HG03342 (cell line): ENCODE measurements around the gene SLC25A1.

Experiments
- ATAC-seq: cut with Tn5 transposase; IDR thresholded peaks from one replicate; pipeline ENCODE4 v1.9.1; 2021; ENCODE audit warnings: mild to moderate bottlenecking, moderate library complexity; ENCODE audit not compliant: unreplicated experiment

The SLC25A1 gene

DNA sequence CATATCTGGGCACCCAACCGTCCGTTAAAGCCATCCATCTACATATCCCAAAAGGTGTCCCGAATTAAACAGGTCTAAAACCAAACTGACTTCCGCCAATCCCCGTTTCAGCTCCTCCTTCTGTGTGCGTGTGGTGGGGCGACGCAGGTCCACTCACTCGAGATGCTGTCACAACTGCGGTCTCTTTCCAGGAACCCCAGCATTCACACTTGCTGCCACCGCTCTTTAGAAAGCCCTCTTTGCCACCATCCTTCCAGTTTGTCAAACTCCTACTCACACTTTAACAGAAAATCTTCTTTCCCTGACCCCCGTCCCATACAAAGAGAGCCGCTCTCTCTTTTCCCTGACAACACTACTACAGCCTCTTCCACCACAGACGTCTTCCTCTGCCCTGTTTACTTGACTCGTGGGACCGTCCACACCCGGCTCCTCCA, 34.6 kb downstream of the SLC25A1 start:
- ATAC-seq: no peak

DNA sequence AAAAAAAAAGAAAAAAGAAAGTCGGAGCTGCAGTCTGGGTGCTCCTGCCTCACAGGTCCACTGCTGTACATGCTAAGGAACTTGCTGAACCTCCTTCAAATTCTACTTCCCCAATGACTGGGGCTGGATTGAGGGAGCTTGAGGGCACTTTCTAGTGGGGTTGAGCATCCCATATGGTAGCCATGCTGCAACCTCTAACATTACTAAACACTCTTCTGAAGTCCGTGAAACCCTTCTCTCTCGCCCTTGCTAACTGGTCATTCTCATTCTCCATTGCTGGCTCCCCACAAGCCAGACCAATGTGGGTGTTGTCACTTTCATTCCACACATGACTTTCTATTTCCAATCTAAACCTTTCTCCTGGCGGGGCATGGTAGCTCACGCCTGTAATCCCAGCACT, 35.3 kb downstream of the SLC25A1 start:
- no peak for ATAC-seq

DNA sequence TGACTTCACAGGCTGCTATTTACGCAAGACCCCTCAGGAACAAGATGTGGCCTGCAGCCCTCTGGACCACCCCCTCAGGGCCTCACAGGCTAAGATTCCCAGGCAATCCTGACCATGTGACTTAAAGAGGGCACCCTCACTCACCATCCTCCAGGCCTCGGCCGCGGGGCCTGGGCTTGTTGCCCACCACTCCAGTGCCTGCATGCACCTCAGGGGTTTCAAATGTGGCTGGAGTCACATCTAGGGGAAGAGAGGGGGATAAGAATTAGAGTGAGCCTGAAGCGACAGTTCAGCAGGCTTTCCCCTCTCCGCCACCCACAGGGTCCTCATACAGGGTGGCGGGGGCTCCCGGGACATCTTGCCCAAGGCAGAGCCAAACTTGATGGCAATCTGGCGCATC, 36.1 kb downstream of the SLC25A1 start:
- ATAC-seq: no peak

DNA sequence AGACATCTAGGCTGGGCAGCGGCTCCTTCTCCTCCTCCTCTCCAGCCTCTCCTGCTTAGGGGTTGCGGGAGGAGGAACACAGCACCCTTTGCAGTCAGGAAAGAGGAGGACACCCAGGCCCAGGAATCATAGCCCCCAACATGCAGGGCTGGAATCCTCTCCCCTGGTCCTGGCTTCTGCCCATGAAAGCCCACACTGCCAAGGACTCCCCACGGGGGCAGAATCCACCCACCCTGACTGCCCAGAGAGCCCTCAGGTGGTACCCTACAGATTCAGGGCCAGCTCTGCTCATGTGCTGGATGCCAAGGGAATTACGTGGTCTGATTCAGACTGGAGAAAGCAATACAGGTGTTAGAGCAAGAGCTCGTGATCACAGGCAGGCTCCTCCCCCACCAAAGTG, 38.6 kb downstream of the SLC25A1 start:
- ATAC-seq: no peak

DNA sequence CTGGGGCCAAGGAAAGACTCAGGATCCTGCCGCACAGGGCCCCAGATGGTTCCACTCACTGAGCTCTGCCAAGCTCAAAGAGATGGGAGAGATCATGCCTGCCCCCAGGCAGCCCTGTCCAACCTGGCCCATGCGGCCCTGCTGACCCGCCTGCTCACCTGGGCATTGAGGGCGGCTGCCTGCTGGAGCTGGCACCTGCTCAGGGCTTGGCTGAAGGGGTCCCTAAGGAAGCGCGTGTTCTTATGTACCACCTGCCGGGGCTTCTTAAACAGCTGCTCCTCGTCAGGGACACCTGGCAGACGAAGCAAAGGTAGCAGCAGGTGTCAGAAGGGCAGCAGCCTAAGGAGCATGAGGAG, 39.6 kb downstream of the SLC25A1 start:
- no peak for ATAC-seq

DNA sequence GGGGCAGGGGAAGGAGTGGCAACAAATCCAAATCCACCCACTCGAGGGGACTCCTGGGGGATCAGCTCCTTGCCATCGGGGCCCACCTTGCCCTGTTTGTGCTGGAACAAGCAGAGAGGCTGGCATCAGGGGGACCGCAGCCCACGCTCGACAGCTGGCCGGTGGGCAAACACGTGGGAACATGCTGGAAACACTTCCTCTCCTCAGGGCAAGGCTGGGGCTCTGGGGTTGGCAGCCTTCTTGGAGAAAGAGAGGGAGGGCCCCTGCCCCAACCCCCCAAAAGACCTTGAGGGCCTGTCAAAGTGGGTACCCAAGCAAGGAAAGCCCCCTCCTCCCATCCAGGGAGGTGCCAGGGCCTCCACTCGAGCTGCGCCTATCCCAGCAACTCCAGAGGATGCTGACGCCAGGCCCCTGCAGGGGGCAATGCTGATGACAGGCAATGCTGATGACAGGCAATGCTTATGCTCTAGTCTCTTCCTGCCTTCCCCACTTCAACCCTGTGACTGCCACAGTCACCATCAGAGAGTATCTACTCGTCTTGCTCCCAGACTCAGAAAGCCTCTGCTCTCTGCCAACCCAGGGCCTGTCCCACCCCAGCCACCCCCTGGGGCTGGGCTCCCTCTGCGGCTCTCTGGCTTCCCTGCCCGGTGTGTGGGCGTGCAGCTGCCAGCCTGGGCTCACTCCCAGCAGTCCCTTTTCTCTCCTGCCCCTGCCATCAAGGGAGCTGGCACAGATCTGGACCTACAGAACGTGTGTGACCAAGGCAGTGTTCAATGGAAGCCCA, 40.1 kb downstream of the SLC25A1 start:
- no peak for ATAC-seq

DNA sequence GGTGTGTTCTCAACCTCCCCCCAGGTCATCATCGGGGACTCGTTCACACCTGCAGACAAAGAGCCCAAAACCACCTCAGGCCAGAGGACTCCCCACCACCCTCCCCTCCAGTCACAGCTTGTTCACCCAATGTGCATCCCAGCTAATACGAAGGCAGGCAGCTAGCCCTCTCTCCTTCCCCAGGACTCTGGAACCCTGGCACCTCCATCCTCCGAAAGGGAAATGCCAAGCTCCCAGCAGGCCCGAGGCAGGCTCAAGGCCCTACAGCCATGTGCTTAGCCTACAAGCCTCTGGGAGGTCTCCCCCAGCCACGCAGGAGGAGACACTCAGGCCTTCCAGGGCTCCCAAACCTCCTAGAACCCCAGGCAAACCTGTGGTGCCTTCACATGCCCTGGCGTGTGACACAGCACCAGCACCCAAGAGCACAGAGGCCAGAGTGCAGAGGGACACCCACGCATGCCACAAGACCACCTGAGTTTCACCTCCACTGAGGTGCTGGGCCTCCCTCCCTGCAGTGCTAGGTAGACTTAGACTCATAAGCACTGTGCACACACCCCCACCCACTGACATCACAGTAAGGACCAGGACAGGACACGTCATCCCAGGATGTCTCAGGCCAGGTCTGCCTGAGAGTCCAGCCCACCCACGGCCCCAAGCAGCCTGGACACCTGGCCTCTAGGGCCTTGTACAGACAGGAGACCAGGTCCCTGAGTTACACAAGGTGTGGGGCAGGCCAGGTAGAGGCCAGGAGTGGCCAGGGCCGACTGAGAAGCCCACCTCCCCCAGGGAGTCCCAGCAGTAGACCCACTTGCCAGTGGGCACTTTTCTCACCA, 40.9 kb downstream of the SLC25A1 start:
- ATAC-seq: no peak

DNA sequence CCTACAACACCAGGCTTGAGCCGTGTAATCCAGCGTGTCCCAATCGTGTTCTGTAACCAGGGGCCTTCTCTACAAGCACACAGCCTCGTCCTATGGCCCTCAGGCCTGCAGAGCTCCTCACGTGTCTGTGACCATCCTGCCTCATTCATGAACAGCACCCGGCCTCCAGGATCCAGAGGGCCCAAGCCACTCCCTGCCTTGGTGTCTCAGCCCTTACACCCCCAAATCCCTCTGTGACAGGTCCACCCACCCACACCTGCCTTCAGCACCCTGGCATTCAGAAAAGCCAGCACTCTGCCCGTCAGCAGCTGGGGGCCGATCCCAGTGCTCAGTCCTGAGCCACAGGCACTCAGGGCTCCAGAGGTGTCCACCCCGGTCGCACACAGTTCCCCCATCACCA, 41.6 kb downstream of the SLC25A1 start:
- no peak for ATAC-seq

DNA sequence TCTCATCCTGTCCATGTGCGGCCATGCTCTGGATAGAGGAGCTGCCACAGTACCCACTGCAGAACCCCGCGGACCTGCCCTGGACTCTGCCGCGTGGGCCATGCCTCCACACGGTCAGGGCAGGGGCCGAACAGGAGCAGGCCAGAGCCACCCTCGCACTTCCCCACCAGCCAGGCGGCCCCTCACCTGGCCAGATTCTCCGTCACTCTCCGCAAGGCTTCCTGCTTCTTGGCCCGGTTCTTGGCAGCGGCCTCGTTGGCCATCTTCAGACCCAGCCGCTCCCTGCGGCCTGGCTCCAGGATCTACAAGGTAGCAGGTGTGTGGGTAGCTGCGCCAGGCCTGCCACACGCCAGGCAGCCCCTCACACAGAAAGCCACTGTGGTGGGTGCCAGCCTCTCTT, 43.7 kb downstream of the SLC25A1 start:
- no peak for ATAC-seq

DNA sequence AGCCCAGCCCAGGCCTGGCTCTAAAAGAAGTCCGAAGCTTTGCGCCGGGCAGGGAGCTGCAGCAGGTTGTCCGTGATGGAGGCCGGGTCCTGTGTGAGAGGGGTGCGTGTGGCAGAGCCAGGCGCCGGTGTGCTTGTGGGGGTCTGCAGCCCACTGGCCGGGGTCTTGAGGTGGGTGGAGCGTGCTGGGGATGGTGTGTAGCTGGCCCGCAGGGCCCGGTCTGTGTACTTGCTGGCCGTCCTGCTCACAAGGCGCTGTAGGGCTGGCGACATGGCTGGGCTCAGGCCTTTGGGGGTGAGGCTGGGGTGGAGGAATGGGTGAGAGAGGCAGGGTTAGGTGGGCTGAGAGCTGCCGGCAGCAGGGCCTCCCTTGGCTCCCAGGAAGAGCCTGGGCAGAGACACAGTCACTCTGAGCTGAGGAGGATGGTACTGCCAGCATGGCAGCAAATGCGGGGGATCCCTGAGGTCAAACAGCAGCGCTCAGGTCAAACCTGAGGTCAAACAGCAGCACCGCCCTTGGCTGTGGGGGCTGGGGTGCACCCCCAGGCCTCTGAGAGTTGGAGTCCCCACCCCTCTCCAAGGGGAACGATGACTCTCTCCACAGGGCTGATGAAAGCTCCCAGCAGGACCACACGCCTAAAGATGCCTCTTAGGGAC, 44.2 kb downstream of the SLC25A1 start:
- no peak for ATAC-seq

DNA sequence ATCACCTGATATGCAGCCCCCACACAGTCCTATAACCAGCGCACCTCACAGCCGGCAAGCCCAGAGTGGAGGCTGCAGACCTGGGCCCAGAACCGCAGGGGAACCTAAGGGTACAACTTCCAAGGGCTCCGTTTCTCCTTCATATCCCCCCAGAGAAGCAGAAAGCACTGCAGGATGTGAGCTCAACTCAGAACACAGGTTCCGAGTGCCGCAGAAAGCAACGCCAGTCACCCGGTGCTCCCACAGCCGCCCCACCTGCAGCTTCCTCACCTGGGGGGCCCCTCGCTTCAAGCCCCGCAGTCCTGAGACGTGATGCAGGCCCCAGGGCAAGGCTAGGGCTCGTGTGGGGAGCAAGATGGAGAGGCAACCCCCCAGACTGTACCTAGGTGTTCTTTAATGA, 45.0 kb downstream of the SLC25A1 start:
- ATAC-seq: no peak

DNA sequence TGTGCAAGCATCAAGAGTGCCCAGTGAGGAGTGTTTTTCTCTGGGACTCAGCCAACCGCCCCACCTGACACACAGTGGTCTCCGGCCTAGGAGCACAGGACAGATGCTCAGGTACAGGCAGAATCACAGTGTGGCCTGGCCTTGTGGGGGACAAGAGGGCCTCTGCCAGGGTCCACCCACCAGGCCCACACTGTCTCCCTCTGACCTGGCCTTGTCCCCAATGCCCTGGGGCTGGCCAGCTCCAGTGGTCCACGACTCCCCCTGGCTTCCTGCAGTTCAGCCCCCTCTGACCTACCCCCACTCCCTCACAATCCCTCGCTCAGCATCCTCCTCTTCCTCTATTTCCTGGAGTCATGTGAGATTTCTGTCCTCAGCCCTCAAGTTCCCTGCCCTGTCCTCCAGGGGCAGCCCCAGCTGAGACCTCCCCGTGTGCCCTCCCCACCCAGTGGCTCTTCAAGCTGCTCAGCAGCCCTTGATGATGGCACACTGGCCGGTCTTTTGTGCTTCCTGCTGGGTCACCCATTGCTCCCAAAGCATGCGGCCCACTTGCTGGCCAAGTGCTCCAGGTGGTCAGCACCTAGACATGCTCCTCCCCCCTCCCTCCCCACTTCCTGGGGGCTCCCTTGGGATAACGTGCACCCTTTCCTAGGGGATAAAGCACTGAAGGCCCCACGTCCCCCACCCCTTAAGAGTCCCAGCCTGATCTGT, 45.7 kb downstream of the SLC25A1 start:
- ATAC-seq: no peak

DNA sequence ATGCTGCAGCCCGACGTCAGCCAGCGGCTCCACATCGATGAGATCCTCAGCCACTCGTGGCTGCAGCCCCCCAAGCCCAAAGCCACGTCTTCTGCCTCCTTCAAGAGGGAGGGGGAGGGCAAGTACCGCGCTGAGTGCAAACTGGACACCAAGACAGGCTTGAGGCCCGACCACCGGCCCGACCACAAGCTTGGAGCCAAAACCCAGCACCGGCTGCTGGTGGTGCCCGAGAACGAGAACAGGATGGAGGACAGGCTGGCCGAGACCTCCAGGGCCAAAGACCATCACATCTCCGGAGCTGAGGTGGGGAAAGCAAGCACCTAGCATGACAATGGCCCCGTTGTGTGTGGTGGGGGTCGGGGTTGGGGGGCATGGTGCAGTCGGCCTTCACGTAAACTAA, 46.4 kb downstream of the SLC25A1 start:
- ATAC-seq: no peak

DNA sequence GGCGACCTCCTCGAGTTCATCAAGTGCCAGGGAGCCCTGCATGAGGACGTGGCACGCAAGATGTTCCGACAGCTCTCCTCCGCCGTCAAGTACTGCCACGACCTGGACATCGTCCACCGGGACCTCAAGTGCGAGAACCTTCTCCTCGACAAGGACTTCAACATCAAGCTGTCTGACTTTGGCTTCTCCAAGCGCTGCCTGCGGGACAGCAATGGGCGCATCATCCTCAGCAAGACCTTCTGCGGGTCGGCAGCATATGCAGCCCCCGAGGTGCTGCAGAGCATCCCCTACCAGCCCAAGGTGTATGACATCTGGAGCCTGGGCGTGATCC, 46.9 kb downstream of the SLC25A1 start:
- ATAC-seq: no peak

DNA sequence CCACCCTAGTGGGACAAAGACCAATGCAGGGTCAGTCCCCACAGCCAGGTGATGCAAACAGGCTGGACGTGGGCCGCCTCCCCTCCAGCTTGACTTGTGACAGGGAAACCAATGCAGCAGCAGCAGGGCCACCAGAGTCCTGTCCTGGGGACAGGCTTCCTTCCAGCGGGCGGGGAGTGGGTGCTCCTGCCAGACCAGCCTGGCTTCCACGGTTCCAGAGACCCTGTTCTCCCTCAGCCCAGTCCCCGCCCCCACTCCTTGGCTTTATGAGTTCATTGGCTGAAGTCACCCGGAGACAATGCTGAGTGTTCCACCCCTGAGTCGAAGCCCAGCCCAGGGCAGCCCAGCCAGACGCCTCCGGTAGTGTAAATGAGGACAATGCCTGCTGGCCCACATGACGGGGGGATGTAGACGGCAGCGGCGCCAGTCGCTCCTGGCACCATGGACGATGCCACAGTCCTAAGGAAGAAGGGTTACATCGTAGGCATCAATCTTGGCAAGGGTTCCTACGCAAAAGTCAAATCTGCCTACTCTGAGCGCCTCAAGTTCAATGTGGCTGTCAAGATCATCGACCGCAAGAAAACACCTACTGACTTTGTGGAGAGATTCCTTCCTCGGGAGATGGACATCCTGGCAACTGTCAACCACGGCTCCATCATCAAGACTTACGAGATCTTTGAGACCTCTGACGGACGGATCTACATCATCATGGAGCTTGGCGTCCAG, 47.4 kb downstream of the SLC25A1 start, which contains the start of gene TSSK2:
Gene TSSK2 (plus strand): TSS at position 350 of the 726 bp plus-strand sequence. CDS start 92 bp downstream, at position 442.
- ATAC-seq: no peak

DNA sequence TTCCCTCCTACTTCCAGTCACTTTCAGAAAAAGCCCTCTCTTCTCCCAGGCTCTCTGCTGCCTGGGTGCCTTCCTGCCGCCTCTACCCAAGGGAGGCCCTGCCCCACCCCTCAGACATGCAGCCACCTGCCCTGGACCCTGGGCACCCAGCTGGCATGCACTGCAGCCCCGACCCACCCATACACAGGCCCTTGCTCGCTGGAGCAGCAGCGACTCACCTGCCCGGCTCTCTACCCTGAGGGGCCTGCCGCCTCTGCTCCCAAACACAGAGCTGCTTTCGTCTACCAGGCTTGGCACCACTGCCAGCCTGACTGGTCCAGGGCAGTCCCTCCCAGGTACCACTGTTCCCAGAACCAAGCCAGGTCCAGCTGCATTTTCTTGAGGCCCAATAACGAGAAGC, 48.7 kb downstream of the SLC25A1 start:
- no peak for ATAC-seq

DNA sequence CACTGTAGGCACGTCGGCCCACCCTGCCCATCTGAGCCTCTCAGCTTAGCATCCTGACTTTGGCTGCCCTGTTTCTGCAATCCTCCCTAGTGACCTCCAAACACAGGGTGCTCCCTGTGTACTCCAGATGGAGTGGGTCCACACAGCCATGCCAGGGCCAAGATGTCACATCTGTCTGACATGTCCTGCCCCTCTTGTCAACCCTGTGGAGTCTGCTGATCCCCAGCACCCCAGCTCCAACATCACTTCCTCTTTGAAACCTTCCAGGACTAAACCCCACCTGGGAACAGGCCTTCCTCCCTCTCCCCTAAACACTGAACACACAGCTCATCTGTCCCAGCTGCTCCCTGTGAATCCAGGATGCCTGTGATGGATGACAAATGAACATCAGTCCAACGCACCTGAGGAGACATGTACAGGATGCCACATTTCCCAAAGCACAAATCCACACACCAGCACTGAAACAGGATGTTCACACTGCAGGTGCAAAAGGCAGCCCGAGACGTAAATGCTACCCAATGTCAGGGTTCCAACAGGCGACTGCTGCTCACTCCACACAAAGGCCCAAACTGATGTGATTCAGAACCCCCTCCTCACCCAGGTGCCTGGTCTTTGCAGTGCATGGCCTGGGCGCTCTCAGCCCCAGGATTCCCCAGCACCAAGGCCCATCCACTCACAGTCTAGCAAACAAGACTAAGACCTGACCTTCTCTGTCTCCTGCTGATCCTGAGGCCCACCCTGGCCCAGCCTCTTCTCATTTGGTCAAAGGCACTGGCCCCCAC, 49.4 kb downstream of the SLC25A1 start:
- ATAC-seq: no peak

DNA sequence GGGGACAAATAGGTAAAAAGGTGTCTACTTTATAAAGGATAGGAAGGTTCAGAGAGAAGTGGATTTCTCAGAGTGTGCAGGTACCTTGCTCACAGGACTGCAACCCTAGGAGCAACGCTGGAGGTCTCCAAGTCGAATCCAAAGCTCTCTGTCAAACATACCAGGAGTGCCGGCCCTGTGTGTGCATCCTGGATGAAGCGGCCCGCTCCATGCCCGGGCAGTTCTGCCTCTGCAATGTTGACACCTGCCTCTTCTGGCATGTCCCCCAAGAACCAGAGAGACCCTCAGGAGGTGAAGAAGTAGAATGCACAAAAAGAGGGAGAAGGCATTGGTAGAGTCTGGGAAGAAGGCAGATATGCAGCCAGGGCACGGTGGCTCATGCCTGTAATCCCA, 50.5 kb downstream of the SLC25A1 start:
- ATAC-seq: no peak

DNA sequence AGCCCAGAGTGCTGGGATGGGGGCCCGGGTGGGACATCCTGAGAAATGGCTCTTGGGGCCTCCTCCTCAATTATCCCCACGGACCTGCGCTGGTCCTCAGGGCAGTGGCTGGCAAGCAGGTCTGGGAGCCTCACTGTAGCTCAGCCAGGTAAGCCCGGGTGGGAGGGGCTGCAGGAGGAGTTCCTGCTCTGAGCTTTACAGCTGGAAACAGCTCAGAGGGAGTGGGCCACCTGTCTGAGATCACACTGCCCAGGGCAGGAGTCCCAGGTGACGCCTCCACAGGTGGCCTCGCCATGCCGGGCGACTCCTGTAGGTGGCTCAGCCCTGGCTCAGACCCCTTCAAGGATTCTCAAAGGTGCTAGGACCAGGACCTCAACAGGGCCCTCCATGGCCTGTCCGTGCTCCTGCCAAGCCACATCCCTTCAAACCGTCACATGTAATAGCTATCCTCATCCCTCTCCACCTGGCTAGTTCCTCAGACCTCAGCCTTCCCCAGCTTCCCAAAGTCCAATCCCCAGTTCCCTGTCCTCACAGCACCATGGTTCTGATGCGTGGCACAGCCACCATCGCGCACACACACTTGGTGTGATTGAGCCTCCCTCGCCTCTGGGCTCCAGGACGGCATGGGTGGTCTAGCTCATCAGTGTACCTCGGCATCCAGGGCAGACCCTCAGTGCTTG, 51.1 kb downstream of the SLC25A1 start:
- no peak for ATAC-seq
